ENCODE results near the gene PIK3R2.

PIK3R2 gene

GRCh38 chr19:18155095-18156087 is 2.4 kb downstream of the PIK3R2 start:
- H3K9ac ChIP-seq (ENCODE audit: low read length): no peak overlapping the region
- H3K4me2 ChIP-seq (ENCODE audit: low read length): no peak overlapping the region
- H3K79me2 ChIP-seq (ENCODE audit: insufficient read depth, low read length): no peaks in the 10 kb centered on the region
- peaks cover 49% of the 10 kb centered on the region for H3K4me1 ChIP-seq (ENCODE audit: insufficient read depth, low read length, severe bottlenecking)
- H3F3A ChIP-seq (ENCODE audit: insufficient read depth, low read length): no peaks in the 10 kb centered on the region
- no peak overlapping the region for H3K4me3 ChIP-seq (ENCODE audit: low read depth, low read length, poor library complexity, severe bottlenecking)
- no peaks in the 10 kb centered on the region for H3K9me2 ChIP-seq (ENCODE audit: low read depth, low read length)
- H3K27me3 ChIP-seq (ENCODE audit: insufficient read depth, low read length): no peaks in the 10 kb centered on the region
- no peak overlapping the region for H2AFZ ChIP-seq (ENCODE audit: low read length)
- no peak overlapping the region for H3K27ac ChIP-seq (ENCODE audit: low read depth, low read length, poor library complexity, severe bottlenecking)
- no peak for TF ChIP-seq CTCF (IDR thresholded peaks at IDR 0.05; ENCODE audit: low read length)
- no peak for TF ChIP-seq EZH2 (IDR thresholded peaks at IDR 0.05; ENCODE audit: borderline replicate concordance, low read length)
- H3K9me3 ChIP-seq (ENCODE audit: low read length): no peaks in the 10 kb centered on the region
- H3K36me3 ChIP-seq (ENCODE audit: insufficient read depth, low read length): peaks cover 16% of the 10 kb centered on the region; the same call in 1 of the 2 replicates
- no peaks in the 10 kb centered on the region for H4K20me1 ChIP-seq (ENCODE audit: insufficient read depth, low read length)

- Histone ChIP-seq H3K79me2 (ENCODE audit: insufficient read depth, low read length) (no peaks in the 10 kb centered on the region), H4K20me1 (ENCODE audit: insufficient read depth, low read length) (no peaks in the 10 kb centered on the region), H3K9me2 (ENCODE audit: low read depth, low read length) (no peaks in the 10 kb centered on the region), H2AFZ (ENCODE audit: low read length) (no peak overlapping the region), H3K4me3 (ENCODE audit: low read depth, low read length, poor library complexity, severe bottlenecking) (no peak overlapping the region), H3K27me3 (ENCODE audit: insufficient read depth, low read length) (no peaks in the 10 kb centered on the region), H3F3A (ENCODE audit: insufficient read depth, low read length) (no peaks in the 10 kb centered on the region), H3K4me2 (ENCODE audit: low read length) (no peak overlapping the region), H3K9ac (ENCODE audit: low read length) (no peak overlapping the region), H3K4me1 (ENCODE audit: insufficient read depth, low read length, severe bottlenecking) (peaks cover 52% of the 10 kb centered on the region), H3K27ac (ENCODE audit: low read depth, low read length, poor library complexity, severe bottlenecking) (no peak overlapping the region), H3K9me3 (ENCODE audit: low read length) (no peaks in the 10 kb centered on the region), H3K36me3 (ENCODE audit: insufficient read depth, low read length) (peaks cover 10% of the 10 kb centered on the region; the same call in 1 of the 2 replicates)
- TF ChIP-seq CTCF (IDR thresholded peaks at IDR 0.05; ENCODE audit: low read length): no peak
- no peak for TF ChIP-seq EZH2 (IDR thresholded peaks at IDR 0.05; ENCODE audit: borderline replicate concordance, low read length)
These were observed 3.3 kb downstream of the PIK3R2 start for GRCh38 chr19:18156268-18156667.

- H4K20me1 ChIP-seq (ENCODE audit: insufficient read depth, low read length): no peaks in the 10 kb centered on the region
- H3K4me2 ChIP-seq (ENCODE audit: low read length): peak overlapping the region; percentile 14; the same call in 1 of the 2 replicates
- no peaks in the 10 kb centered on the region for H3F3A ChIP-seq (ENCODE audit: insufficient read depth, low read length)
- no peak overlapping the region; the same call in 1 of the 2 replicates for H3K9ac ChIP-seq (ENCODE audit: low read length)
- peaks cover 13% of the 10 kb centered on the region; the same call in 1 of the 2 replicates for H3K36me3 ChIP-seq (ENCODE audit: insufficient read depth, low read length)
- peaks cover 51% of the 10 kb centered on the region for H3K4me1 ChIP-seq (ENCODE audit: insufficient read depth, low read length, severe bottlenecking)
- H3K79me2 ChIP-seq (ENCODE audit: insufficient read depth, low read length): no peaks in the 10 kb centered on the region
- no peaks in the 10 kb centered on the region for H3K9me2 ChIP-seq (ENCODE audit: low read depth, low read length)
- no peak overlapping the region for H3K4me3 ChIP-seq (ENCODE audit: low read depth, low read length, poor library complexity, severe bottlenecking)
- H2AFZ ChIP-seq (ENCODE audit: low read length): no peak overlapping the region
- TF ChIP-seq CTCF (IDR thresholded peaks at IDR 0.05; ENCODE audit: low read length): no peak
- no peak for TF ChIP-seq EZH2 (IDR thresholded peaks at IDR 0.05; ENCODE audit: borderline replicate concordance, low read length)
- peak overlapping the region; percentile 65 for H3K27ac ChIP-seq (ENCODE audit: low read depth, low read length, poor library complexity, severe bottlenecking)
- no peaks in the 10 kb centered on the region for H3K27me3 ChIP-seq (ENCODE audit: insufficient read depth, low read length)
- H3K9me3 ChIP-seq (ENCODE audit: low read length): no peaks in the 10 kb centered on the region
These were observed 4.0 kb downstream of the PIK3R2 start for GRCh38 chr19:18156841-18157464.

All from OCI-LY1 (cell line).